Natural killer cell treated with Interleukin-12 subunit alpha and Interleukin-12 subunit beta and Interleukin-15 and Interleukin-18, amount 100 ng/mL, for 72 hours (primary cell): Measurements from ENCODE around the gene MRPL20. TPM values are rescaled to one million over a fixed set of nuclear protein-coding genes. Genes with fewer than 3 reads are reported as not detected.
A peak's percentile ranks its signal among the peaks of the same experiment; 100 is the strongest.

Experiments
- ATAC-seq, 2 donors: fragments of 150-1000 bp; cut with Tn5 transposase in 1 of 2; sonication (Bioruptor Pico), chemical (Tn5 transposase) in 1 of 2; 2 replicates each; pipeline ENCODE4 v1.10.0; 2021
- DNase-seq: peaks from one replicate; pipeline ENCODE4 v3.0.0; 2022; ENCODE audit warnings: low spot score
- H3K27ac Mint-ChIP-seq, 2 donors: 1 replicate in 1 of 2; 2 replicates in 1 of 2; pipeline ENCODE4 v1.8.0; 2022; ENCODE audit warnings: mixed read lengths in 2 of 2, mild to moderate bottlenecking in 1 of 2, moderate library complexity in 1 of 2
- H3K27me3 Mint-ChIP-seq, 2 donors: 1 replicate in 1 of 2; 2 replicates in 1 of 2; pipeline ENCODE4 v1.8.0; 2022; ENCODE audit warnings: mixed read lengths in 2 of 2
- H3K36me3 Mint-ChIP-seq: one replicate; pipeline ENCODE4 v1.8.0; 2022; ENCODE audit warnings: mixed read lengths
- H3K4me1 Mint-ChIP-seq, 2 donors: 1 replicate in 1 of 2; 2 replicates in 1 of 2; pipeline ENCODE4 v1.8.0; 2022; ENCODE audit warnings: low read depth in 2 of 2, mixed read lengths in 2 of 2, mild to moderate bottlenecking in 1 of 2
- H3K4me3 Mint-ChIP-seq: one replicate; pipeline ENCODE4 v1.8.0; 2022; ENCODE audit warnings: mixed read lengths
- H3K9me3 Mint-ChIP-seq: 2 replicates; pipeline ENCODE4 v1.8.0; 2022; ENCODE audit warnings: mixed read lengths
- total RNA-seq, 2 donors: library from RNA; stranded (reverse); gene quantifications; one replicate each; pipeline ENCODE4 v1.2.3, GENCODE V29; 2022

MRPL20 gene
- total RNA-seq, 2 donors from 2014 or later, result 138 to 175 TPM

DNA sequence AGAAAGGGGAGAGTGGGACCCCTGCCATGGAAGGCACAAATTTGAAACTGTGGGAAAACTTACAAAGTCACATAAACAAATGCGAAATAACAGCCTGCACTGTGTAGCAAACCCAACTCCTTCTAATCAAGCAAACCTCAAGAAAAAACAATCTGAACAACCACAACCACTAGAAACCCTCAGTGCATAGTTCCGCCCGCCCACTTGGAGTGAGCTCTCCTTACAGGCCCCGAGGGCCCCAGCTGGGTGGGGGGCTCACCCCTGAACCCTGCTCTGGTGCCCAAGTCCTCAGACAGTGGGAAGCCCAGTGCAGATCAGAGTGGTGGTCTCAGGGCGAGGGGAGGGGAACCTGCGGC lies 47.8 kb downstream of the MRPL20 start:
- Mint-ChIP-seq H3K4me1 (peaks cover 0 to 3% of the 10 kb centered on the region in 2 donors), H3K27me3 (peaks cover 9 to 10% of the 10 kb centered on the region in 2 donors), H3K36me3 (no peaks in the 10 kb centered on the region), H3K9me3 (no peaks in the 10 kb centered on the region), H3K27ac (no peak overlapping the region), H3K4me3 (no peak overlapping the region)
- no peak for ATAC-seq
- DNase-seq, result no peak

DNA sequence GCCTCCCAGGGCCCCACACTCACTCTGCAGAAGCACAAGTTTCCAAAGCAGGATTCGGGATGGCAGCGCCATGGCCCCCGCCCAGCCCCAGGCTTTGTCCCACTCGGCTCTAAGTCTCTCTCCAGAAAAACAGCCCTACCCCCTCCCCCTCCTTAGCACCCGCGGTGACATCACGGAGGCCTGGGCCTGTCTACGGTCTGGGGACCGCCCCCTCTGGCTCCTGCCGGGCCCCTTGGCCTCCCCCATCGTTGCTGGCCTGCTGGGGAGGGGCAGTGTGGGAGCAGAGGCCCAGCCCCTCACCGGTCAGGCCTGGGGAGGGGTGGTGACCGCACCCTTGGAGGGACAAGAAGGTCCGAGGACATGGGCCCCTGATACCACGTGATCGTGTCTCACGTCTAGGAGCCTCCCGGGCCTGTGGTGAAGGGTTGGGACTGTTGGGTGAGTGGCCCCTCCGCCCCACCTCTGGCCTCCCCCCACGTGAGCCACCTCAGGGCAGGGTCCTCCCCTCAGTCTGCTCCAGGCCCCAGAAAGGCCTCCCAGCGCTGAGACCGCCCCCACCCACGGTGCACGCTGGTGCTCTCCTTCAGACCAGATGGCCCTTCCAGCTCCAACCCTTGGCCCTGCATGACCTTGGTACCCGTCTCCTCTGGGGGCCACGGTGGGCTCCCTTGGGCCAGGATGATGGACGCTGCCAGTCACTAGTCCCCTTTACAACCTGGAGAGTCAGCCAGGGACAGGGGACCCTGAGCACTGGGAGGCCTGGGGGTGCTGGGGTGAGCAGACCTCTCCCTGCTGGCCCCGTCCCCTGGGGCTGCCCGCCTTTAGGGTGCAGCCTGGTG lies 48.4 kb downstream of the MRPL20 start, which contains the start of gene MXRA8:
MXRA8 (minus strand) TSS at position 123 of the 839 bp plus-strand sequence; CDS start at position 72, 51 bp downstream.
- no peak within 1 kb of the TSS for H3K4me3 Mint-ChIP-seq
- H3K27ac Mint-ChIP-seq, result no peak within 1 kb of the TSS
- no peaks in the 10 kb centered on the region for H3K36me3 Mint-ChIP-seq
- no peaks in the 10 kb centered on the region for H3K9me3 Mint-ChIP-seq
- H3K4me1 Mint-ChIP-seq, result peaks cover 0 to 5% of the 10 kb centered on the region in 2 donors
- DNase-seq (no peak), ATAC-seq (peak in 1 of 2 donors; percentile 46)
- H3K27me3 Mint-ChIP-seq, result peaks cover 10 to 11% of the 10 kb centered on the region in 2 donors

DNA sequence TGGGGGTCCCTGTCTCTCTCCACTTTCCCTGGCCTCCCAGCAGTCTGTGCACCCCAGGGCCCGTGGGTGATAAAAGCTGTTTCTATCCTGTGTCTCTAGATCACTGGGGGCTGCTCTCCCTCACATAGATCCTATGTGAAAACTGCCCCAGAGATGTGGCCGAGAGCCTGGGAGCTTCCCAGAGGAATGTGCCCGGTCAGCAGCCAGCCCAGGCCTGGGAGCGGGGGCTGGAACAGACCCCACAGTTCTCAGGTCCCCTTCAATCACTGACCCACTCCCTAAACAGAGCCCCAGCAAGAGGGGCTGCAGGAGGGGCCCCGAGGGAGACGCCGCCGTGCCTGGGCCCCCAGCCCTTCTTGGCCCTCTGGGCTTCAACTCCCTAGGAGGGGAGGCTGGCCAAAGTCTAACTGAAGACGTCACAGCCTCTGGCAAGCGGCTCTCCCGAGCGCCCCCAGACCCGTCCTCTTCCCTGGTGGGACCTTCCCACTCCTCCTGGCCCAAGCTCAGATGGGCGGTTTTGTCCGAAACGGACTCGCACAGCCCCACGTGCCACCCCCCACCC lies 49.1 kb downstream of the MRPL20 start:
- Mint-ChIP-seq H3K27ac (no peak overlapping the region), H3K36me3 (no peaks in the 10 kb centered on the region), H3K4me3 (no peak overlapping the region), H3K27me3 (peaks cover 10 to 11% of the 10 kb centered on the region in 2 donors), H3K4me1 (peaks cover 0 to 5% of the 10 kb centered on the region in 2 donors), H3K9me3 (no peaks in the 10 kb centered on the region)
- ATAC-seq (no peak), DNase-seq (no peak)

DNA sequence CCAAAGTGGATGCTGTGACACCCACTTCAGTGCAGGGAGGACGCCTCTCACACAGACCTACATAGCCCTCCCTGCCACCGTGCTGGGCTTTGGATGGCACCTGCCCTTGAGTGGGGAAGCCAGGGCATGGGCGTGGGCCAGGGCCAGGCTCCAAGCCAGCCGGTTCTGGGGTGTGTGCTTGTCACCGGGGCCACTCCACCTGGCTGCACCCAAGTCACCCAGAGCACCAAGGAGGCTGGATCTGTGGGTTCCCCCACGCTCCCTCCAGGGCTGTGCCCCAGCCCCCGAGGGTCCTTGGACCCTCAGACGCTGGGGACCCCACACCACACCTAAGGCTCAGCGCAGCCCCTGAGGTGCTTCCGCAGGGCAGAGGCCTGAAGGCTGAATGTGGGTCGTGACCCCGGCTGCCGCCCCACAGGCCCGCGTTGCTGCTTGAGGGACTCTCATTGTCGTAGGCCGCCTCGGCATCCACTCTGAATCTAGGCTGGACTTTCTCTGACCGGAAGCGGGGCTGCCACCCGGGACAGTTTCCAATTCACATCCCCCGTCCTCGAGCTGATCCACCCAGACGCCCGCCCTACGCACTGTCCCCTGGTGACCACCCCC lies 50.2 kb downstream of the MRPL20 start:
- Mint-ChIP-seq H3K36me3 (no peaks in the 10 kb centered on the region), H3K27ac (no peak overlapping the region), H3K4me1 (peaks cover 0 to 10% of the 10 kb centered on the region in 2 donors), H3K4me3 (no peak overlapping the region), H3K9me3 (no peaks in the 10 kb centered on the region), H3K27me3 (peaks cover 10 to 14% of the 10 kb centered on the region in 2 donors)
- DNase-seq (no peak), ATAC-seq (no peak)

DNA sequence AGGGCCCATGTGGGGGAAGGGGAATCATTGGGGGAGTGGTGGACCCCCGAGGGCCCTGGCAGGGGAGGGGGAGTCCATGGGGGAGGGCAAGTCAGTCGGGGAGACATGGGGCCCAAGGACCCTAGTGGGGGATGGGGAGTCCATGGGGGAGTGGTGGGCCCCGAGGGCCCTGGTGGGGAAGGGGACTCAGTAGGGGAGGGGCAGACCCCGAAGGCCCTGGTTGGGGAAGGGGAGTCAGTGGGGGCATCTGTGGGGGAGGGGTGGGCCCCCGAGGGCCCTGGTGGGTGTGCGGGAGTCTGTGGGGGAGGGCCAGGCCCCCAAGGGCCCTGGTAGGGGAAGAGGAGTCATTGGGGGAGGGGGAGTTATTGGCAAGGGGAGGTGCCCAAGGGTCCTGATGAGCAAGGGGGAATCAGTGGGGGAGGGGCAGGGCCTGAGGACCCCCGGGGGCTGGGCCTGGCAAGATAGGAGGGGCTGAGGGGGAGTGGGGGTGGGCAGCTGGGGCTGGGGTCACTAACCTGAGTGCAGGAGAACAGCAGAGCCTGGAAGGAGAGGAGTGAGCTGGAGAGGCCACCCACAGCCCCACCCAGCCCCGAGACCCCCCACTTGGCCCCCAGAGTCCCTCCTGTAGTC lies 50.8 kb downstream of the MRPL20 start:
- H3K4me3 Mint-ChIP-seq, result no peak overlapping the region
- ATAC-seq, result no peak
- no peak for DNase-seq
- H3K9me3 Mint-ChIP-seq, result no peaks in the 10 kb centered on the region
- H3K27ac Mint-ChIP-seq, result no peak overlapping the region
- H3K36me3 Mint-ChIP-seq, result no peaks in the 10 kb centered on the region
- peaks cover 0 to 10% of the 10 kb centered on the region in 2 donors for H3K4me1 Mint-ChIP-seq
- H3K27me3 Mint-ChIP-seq, result peaks cover 9 to 14% of the 10 kb centered on the region in 2 donors

DNA sequence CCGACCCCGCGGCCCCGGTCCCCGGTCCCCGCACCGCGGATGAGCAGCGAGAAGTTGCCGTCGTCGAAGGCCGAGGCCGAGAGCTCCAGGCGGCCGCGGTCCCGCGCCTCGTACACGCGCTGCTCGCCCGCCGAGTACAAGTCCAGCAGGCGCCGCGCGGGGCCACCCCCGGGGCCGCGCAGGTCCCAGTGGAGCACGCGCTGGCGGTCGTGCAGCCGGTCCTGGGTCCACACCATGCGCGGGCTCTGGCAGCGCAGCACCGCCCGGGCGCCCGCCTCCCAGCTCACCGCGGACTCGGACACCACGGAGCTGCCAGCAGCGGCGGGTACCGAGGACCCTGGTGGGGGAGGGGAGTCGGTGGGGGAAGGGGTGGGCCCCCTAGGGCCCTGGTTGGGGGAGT lies 51.7 kb downstream of the MRPL20 start:
- H3K27ac Mint-ChIP-seq, result no peak overlapping the region
- DNase-seq (no peak), ATAC-seq (peak; percentile 29 to 52)
- H3K36me3 Mint-ChIP-seq, result no peaks in the 10 kb centered on the region
- H3K27me3 Mint-ChIP-seq, result peaks cover under 1 to 9% of the 10 kb centered on the region in 2 donors
- no peaks in the 10 kb centered on the region for H3K9me3 Mint-ChIP-seq
- no peak overlapping the region for H3K4me3 Mint-ChIP-seq
- H3K4me1 Mint-ChIP-seq, result peaks cover 0 to 10% of the 10 kb centered on the region in 2 donors

DNA sequence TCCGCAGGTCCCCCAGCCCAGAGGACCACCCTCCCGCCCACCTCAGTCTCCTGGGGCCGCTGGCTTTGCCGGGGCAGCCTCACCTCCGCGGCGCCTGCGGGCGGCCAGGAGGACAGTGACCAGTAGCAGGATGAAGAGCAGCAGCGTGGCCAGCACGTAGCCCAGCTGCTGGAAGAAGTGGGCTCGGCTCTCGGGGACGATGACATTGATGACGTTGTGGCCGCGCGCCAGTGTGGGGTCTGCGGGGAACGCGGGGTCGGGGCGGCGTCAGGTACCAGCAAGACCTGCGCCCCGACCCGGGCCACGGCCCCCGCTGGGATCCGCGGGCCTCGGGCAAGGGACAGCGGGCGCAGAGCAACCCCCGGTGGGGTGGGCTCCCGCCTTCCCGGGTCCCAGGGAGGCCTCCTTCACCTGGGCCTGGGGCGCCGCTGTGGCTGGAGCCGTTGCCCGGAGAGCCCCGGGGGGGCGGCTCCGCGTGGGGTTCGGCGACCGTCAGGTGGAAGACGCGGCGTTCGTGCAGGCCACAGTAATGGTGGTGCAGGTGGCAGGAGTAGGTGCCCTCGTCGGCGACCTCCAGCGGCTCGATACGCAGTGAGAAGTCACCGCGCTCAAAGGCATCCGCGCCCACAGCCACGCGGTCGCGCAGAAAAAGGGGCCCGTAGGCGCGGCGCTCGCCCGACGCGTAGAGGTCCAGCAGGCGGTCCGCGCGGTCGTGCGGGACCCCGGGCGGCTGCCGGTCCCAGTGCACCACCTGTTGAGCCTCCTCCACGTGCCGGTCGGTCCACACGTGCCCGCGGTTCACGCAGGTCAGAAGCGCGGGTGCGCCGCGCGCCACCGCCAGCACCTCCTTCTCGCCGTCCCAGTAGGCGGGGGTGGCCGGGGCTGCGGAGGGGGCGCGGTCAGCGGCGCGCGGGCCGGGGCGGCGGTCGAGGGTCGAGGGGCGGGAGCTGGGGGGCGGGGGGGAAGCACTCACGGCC lies 52.5 kb downstream of the MRPL20 start:
- H3K9me3 Mint-ChIP-seq, result no peaks in the 10 kb centered on the region
- no peak overlapping the region for H3K4me3 Mint-ChIP-seq
- peaks cover 0 to 10% of the 10 kb centered on the region in 2 donors for H3K4me1 Mint-ChIP-seq
- H3K27ac Mint-ChIP-seq, result no peak overlapping the region
- H3K36me3 Mint-ChIP-seq, result no peaks in the 10 kb centered on the region
- no peak for ATAC-seq
- no peak for DNase-seq
- H3K27me3 Mint-ChIP-seq, result peaks cover 0 to 9% of the 10 kb centered on the region in 2 donors

DNA sequence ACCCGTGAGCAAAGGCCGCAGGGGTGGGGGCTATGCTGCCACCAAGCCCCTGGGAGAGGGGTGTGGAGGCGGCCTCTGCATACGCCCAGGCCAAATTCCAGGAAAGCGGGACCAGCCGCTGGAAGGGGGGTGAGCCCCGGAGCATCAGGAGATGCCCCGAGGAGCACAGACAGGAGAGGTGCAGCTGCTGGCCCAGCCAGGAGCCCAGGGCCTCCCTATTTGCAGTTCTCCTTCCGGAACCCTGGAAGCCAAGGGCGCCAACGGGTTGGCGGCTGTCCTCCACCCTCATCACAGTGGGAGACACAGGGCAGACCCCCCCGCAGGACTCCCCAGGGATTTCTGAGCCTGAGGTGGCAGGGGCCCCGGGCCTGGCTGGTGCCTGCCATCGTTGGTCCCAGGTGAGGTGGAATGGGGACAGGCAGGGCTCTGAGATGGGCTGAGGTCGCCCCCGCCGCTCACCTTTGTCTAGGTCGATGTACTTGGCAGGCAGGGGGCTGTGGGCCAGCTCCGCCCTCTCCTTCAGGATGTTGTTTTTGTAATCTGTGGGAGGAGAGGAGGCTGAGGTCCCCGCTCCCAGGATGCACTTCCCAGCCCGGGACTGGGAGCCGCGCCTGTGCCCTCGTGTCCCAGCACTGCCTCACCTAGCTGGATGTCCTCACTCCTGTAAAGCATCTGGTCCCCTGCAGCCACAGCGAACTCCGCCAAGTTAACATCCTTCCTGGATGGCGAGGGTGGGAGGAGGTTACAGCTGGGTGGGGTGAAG lies 53.5 kb downstream of the MRPL20 start:
- DNase-seq (no peak), ATAC-seq (no peak)
- no peaks in the 10 kb centered on the region for H3K9me3 Mint-ChIP-seq
- H3K4me3 Mint-ChIP-seq, result no peak overlapping the region
- H3K4me1 Mint-ChIP-seq, result peaks cover 0 to 7% of the 10 kb centered on the region in 2 donors
- H3K27me3 Mint-ChIP-seq, result peaks cover 0 to 9% of the 10 kb centered on the region in 2 donors
- H3K27ac Mint-ChIP-seq, result no peak overlapping the region
- H3K36me3 Mint-ChIP-seq, result no peaks in the 10 kb centered on the region

DNA sequence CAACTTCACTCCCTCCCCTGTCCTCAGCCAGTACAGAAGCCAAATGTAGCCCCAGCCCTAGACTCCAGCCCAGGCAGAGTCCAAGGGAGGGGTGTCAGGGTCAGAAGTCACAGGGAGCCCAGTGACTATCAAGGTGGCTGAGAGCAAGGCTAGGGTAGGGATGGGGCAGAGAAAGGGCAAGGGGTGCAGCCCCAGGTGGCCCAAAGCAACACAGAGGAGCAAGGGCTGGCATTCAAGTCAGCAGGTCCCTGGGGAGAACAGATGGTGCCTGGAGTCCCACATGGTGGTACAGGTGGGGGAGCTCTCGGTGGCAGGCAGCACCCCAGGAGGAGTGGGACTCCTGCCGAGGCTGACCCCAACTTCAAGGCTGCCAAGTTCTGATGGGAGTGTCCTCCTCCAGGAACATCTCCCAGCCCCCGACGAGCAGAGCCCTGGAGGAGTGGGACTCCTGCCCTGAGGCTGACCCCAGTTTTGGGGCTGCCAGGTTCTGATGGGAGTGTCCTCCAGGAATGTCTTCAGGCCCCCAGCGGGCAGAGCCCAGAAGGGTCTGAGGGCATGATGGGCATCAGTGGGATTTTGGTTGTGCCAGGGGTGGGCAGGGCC lies 54.2 kb downstream of the MRPL20 start:
- no peak for DNase-seq
- ATAC-seq, result no peak
- peaks cover 0 to 8% of the 10 kb centered on the region in 2 donors for H3K27me3 Mint-ChIP-seq
- H3K36me3 Mint-ChIP-seq, result no peaks in the 10 kb centered on the region
- no peaks in the 10 kb centered on the region for H3K9me3 Mint-ChIP-seq
- H3K4me1 Mint-ChIP-seq, result peaks cover 0 to 7% of the 10 kb centered on the region in 2 donors
- H3K4me3 Mint-ChIP-seq, result no peak overlapping the region
- H3K27ac Mint-ChIP-seq, result no peak overlapping the region

Other genes with a start within 250 kb of the MRPL20 start
- gene TTLL10, start 233.4 kb downstream of the MRPL20 start, total RNA-seq, result under 1 TPM in 1 of 2 donors, not detected in 1; 0.31 TPM
- gene TNFRSF18, start 200.7 kb downstream of the MRPL20 start, total RNA-seq, result 100 to 1,000 TPM; 295 to 591 TPM
- gene TNFRSF4, start 193.1 kb downstream of the MRPL20 start, total RNA-seq, result 100 to 1,000 TPM in 1 of 2 donors, 10 to 100 TPM in 1; 56.8 to 305 TPM
- 100 to 1,000 TPM; 243 to 251 TPM for gene SDF4, start 175.3 kb downstream of the MRPL20 start, total RNA-seq
- 10 to 100 TPM; 23.8 to 28.1 TPM for gene B3GALT6, start 175.1 kb downstream of the MRPL20 start, total RNA-seq
- gene C1QTNF12, start 160.6 kb downstream of the MRPL20 start, total RNA-seq, result 1 to 10 TPM; 5.2 to 5.6 TPM
- gene UBE2J2, start 133.4 kb downstream of the MRPL20 start, total RNA-seq, result 100 to 1,000 TPM in 1 of 2 donors, 10 to 100 TPM in 1; 70.6 to 119 TPM
- gene SCNN1D, start 126.9 kb downstream of the MRPL20 start, total RNA-seq, result 1 to 10 TPM; 1.5 to 3.2 TPM
- 10 to 100 TPM; 32.5 to 60.5 TPM for gene ACAP3, start 99.4 kb downstream of the MRPL20 start, total RNA-seq
- 10 to 100 TPM; 19.2 to 39.0 TPM for gene PUSL1, start 98.7 kb downstream of the MRPL20 start, total RNA-seq
- 100 to 1,000 TPM; 122 to 204 TPM for gene INTS11, start 82.6 kb downstream of the MRPL20 start, total RNA-seq
- 10 to 100 TPM; 15.7 to 20.1 TPM for gene CPTP, start 82.5 kb downstream of the MRPL20 start, total RNA-seq
- under 1 TPM; 0.81 to 0.89 TPM for gene TAS1R3, start 76.0 kb downstream of the MRPL20 start, total RNA-seq
- gene DVL1, start 57.9 kb downstream of the MRPL20 start, total RNA-seq, result 10 to 100 TPM; 29.4 to 66.5 TPM
- not detected for gene MXRA8, start 48.7 kb downstream of the MRPL20 start, total RNA-seq
- gene AURKAIP1, start 32.1 kb downstream of the MRPL20 start, total RNA-seq, result 100 to 1,000 TPM; 106 to 216 TPM
- 100 to 1,000 TPM; 124 to 196 TPM for gene CCNL2, start 8.0 kb downstream of the MRPL20 start, total RNA-seq
- not detected for gene ANKRD65, start 14.0 kb upstream of the MRPL20 start, total RNA-seq
- gene VWA1, start 28.4 kb upstream of the MRPL20 start, total RNA-seq, result 1 to 10 TPM; 1.3 to 7.7 TPM
- gene ATAD3C, start 42.4 kb upstream of the MRPL20 start, total RNA-seq, result 1 to 10 TPM in 1 of 2 donors, under 1 TPM in 1; 0.17 to 1.7 TPM
- 100 to 1,000 TPM in 1 of 2 donors, 10 to 100 TPM in 1; 56.6 to 126 TPM for gene ATAD3B, start 64.5 kb upstream of the MRPL20 start, total RNA-seq
- 100 to 1,000 TPM in 1 of 2 donors, 10 to 100 TPM in 1; 52.7 to 126 TPM for gene ATAD3A, start 104.9 kb upstream of the MRPL20 start, total RNA-seq
- 1 to 10 TPM in 1 of 2 donors, not detected in 1; 1.6 TPM for gene TMEM240, start 133.3 kb upstream of the MRPL20 start, total RNA-seq
- gene SSU72, start 167.6 kb upstream of the MRPL20 start, total RNA-seq, result 100 to 1,000 TPM in 1 of 2 donors, 10 to 100 TPM in 1; 97.6 to 146 TPM
- gene FNDC10, start 192.8 kb upstream of the MRPL20 start, total RNA-seq, result 1 to 10 TPM in 1 of 2 donors, under 1 TPM in 1; 0.81 to 2.4 TPM
- gene MIB2, start 208.2 kb upstream of the MRPL20 start, total RNA-seq, result 10 to 100 TPM; 29.3 to 43.5 TPM
- gene MMP23B, start 224.9 kb upstream of the MRPL20 start, total RNA-seq, result 1 to 10 TPM; 4.9 to 6.1 TPM